Purkinje cell (primary cell): ENCODE measurements around the gene LCMT1. TPM values are rescaled to one million over a fixed set of nuclear protein-coding genes. Genes with fewer than 3 reads are reported as not detected.

ENCODE experiments used
- polyA plus RNA-seq: library from polyadenylated mRNA; unstranded; fragments of >200 nt; fragmentation: Nextera tagmentation; gene quantifications from 2 replicates; pipeline ENCODE4 v1.2.1, GENCODE V29; 2014

The LCMT1 gene
- 101 and 105 TPM in 2 replicates for polyA plus RNA-seq

GRCh38 chr16:25111403-25112166 is at the start of gene LCMT1:
Gene LCMT1 (plus strand): TSS chr16:25111742. CDS start chr16:25111884, 142 bp downstream.

Other genes starting within 250 kb of the LCMT1 start
- gene ARHGAP17, start 96.4 kb upstream of the LCMT1 start, polyA plus RNA-seq: 3.3 and 5.5 TPM in 2 replicates
- not detected in 2 replicates for gene AQP8, start 105.2 kb downstream of the LCMT1 start, polyA plus RNA-seq
- gene ZKSCAN2, start 146.1 kb downstream of the LCMT1 start, polyA plus RNA-seq: 0.77 and 0.87 TPM in 2 replicates